22Rv1 (cell line): ENCODE measurements around the gene LRRC8A.
A peak's percentile ranks its signal among the peaks of the same experiment; 100 is the strongest.

ENCODE experiments used
- H3K27ac ChIP-seq: fragments of 450-650 bp; 2 replicates; pipeline ENCODE4 v1.5.1; 2017
- ZFX ChIP-seq: fragments of 450-650 bp; IDR thresholded peaks from 2 replicates; pipeline ENCODE4 v1.6.1; 2017; ENCODE audit warnings: antibody characterized with exemption, borderline replicate concordance
- TF ChIP-seq, protein P1 (sequence below): fragments of 450-650 bp; IDR thresholded peaks from 2 replicates; pipeline ENCODE4 v1.5.1; 2017; ENCODE audit warnings: mild to moderate bottlenecking

The LRRC8A gene

DNA sequence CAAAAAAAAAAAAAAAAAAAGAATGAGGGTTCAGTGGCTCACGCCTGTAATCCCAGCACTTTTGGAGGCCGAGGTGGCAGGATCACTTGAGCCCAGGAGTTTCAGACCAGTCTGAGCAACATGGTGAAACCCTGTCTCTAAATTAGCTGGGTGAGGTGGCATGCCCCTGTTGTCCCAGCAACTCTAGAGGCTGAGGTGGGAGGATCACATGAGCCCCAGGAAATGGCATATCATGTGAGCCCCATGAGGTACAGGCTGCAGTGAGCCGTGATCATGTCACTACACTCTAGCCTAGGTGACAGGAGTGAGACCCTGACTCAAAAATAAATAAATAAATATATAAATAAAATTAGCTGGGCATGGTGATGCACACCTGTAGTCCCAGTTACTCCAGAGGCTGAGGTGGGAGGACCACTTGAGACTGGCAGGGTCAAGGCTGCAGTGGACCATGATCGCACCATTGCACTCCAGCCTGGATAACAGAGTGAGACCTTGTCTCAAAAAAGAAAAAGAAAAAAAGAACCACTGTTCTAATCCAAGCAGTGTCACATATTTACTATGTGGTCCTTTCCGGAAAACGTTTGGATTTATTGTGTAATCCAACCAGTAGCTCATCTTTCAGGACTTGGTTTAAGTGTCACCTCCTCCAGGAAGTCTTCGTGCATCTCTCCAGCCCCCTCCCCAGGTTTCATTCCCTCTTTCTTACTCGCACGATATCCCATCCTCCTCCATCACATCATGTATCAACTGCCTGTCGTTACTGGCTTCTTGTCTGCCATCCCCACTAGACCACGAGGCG lies 40.0 kb upstream of the LRRC8A start:
- H3K27ac ChIP-seq: peak overlapping the region; percentile 70
- TF ChIP-seq, protein P1, sequence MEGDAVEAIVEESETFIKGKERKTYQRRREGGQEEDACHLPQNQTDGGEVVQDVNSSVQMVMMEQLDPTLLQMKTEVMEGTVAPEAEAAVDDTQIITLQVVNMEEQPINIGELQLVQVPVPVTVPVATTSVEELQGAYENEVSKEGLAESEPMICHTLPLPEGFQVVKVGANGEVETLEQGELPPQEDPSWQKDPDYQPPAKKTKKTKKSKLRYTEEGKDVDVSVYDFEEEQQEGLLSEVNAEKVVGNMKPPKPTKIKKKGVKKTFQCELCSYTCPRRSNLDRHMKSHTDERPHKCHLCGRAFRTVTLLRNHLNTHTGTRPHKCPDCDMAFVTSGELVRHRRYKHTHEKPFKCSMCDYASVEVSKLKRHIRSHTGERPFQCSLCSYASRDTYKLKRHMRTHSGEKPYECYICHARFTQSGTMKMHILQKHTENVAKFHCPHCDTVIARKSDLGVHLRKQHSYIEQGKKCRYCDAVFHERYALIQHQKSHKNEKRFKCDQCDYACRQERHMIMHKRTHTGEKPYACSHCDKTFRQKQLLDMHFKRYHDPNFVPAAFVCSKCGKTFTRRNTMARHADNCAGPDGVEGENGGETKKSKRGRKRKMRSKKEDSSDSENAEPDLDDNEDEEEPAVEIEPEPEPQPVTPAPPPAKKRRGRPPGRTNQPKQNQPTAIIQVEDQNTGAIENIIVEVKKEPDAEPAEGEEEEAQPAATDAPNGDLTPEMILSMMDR: no peak
- TF ChIP-seq ZFX: no peak

DNA sequence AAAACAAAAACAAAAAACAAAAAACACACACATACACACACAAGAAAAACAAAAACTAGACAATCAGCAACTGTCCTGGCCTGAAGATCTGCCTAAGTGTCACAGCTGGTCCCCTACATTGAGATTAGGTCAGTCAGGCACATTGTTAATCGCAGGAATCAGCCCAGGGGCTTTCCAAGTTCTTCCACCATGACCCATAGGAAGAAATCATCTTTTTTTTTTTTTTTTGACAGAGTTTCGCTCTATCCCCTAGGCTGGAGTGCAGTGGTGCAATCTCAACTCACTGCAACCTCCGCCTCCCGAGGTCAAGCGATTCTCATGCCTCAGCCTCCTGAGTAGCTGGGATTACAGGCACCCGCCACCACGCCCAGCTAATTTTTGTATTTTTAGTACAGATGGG lies 38.8 kb upstream of the LRRC8A start:
- peak overlapping the region; percentile 70; the same call in 1 of the 2 replicates for H3K27ac ChIP-seq

DNA sequence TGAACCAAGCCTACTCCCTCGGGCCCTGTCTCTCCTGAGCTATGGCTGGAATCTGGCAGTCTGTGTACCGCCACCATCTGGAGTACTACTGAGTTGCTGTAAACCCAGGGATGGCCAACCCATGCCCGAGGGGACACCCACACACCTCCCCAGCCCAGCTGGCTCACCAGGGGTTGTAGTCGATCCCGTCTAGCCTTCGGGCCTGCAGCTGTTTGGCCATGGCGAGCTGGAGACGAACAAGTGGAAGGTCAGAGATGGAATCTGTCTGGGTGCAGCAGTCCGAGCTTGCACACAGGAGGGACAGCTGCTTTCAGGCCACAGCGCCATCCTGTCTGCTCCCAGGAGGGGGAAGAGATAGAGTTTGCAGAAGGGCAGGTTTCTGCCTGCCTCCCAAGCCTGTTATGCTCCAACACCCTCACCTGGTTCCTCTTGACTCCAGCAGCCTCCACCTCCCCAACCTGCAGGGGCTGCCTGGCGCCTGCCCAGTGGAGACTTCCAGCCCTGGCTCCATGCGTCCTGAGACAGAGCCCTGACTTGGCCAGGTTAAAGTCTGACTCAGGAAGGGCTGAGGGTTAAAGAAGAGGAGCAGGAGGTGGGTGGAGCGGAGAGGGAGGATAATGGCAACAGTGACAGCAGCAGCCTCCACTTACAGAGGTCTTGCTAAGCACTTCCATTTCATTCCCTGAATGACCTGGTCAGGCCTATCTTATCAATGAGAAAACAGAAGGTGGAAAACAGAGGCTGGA lies 36.6 kb upstream of the LRRC8A start:
- TF ChIP-seq, protein P1: no peak; the same call in 1 of the 2 replicates
- TF ChIP-seq ZFX: no peak
- peak overlapping the region; percentile 65 for H3K27ac ChIP-seq

DNA sequence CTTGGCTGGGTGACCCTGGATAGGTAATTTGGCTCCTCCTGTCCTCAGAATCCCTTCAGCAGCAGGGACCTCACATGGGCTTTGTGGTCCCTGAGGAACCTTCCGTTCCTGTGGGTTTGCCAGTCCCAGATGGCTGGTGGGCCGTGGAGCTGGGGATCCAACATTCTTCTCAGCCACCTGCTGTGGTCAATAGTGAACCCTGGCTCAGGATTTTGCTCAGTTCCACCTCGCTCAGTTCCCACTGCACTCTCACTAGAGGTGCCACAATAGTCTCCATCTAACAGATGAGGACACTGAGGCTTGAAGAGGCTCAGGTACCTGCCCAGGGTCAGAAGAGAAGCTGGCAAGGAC lies 35.3 kb upstream of the LRRC8A start:
- H3K27ac ChIP-seq: peak overlapping the region; percentile 65
- TF ChIP-seq, protein P1: no peak
- TF ChIP-seq ZFX: no peak

DNA sequence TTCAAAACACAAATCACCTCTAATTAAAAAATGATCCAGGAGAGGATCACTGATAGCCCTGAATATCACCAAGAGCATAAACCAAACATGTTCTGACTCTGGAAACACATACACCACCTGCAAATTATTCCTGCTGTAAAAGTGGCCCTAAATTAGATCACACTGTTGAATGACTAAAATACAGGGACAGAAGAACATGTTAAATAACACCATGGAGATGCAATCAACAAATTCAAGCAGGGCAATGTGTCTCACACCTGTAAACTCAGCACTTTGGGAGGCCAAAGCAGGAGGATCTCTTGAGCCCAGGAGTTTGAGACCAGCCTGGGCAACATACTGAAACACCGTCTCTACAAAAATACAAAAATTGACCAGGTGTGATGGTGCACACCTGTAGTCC lies 34.1 kb upstream of the LRRC8A start:
- TF ChIP-seq, protein P1: no peak
- no peak for TF ChIP-seq ZFX
- peak overlapping the region; percentile 65; the same call in 1 of the 2 replicates for H3K27ac ChIP-seq

DNA sequence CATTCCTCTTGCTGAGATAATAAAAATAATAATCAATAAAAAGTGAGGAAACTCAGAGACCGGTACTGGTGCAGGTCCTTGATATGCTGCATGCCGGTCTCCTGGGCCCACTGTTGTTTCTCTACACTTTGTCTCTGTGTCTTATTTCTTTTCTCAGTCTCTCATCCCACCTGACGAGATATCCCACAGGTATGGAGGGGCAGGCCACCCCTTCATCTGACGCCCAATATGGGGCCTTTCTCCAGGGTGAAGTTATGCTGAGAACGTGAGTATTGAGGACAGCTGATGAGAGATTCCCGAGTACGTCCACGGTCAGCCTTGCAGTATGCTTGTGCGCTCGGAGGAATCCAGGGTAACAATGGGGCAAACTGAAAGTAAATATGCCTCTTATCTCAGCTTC lies 30.9 kb upstream of the LRRC8A start:
- peak overlapping the region; percentile 95 for H3K27ac ChIP-seq

DNA sequence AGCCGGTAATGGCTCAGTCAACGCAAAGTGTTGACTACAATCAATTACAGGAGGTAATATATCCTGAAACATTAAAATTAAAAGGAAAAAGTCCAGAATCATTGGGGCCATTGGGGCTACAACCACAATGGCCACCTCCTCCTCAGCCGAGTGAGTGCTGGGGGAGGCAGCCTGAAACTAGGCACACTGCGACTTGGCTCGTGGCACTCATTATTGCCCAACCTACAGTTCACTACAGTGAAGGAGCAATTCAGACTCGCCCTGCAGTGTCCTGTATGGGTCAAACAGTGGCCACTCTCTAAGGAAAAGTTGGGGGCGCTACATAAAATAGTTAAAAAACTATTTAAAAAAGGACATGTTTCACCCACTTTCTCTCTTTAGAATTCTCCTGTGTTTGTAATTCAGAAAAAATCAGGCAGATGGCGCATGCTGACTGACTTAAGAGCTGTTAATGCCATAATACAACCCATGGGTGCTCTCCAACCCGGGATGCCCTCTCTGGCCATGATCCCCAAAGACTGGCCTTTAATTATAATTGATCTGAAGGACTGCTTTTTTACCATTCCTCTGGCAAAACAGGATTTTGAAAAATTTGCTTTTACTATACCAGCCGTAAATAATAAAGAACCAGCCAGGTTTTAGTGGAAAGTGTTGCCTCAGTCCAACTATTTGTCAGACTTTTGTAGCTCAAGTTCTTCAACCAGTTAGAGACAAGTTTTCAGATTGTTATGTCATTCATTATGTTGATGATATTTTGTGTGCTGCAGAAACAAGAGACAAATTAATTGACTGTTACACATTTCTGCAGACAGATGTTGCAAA lies 29.9 kb upstream of the LRRC8A start:
- TF ChIP-seq, protein P1: peak; percentile 73
- peak overlapping the region; percentile 95 for H3K27ac ChIP-seq

DNA sequence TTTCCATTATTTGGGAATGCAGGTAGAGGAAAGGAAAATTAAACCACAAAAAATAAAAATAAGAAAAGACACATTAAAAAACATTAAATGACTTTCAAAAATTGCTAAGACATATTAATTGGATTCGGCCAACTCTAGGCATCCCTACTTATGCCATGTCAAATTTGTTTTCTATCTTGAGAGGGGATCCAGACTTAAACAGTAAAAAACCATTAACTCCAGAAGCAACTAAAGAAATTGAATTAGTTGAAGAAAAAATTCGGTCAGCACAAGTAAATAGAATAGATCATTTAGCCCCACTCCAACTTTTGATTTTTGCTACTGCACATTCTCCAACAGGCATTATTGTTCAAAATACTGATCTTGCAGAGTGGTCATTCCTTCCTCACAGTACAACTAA lies 29.3 kb upstream of the LRRC8A start:
- peak overlapping the region; percentile 95 for H3K27ac ChIP-seq

DNA sequence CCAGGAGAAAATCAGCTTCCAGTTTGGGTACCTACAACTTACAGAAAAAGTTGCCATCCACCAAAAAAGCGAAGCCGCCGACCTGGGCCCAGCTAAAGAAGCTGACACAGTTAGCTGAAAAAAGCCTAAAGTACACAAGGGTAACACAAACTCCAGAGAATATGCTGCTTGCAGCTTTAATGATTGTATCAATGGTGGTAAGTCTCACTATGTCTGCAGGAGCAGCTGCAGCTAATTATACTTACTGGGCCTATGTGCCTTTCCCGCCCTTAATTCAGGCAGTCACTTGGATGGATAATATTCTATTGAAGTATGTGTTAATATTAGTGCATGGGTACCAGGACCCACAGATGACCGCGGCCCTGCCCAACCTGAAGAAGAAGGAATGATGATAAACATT lies 27.5 kb upstream of the LRRC8A start:
- H3K27ac ChIP-seq: peak overlapping the region; percentile 95

DNA sequence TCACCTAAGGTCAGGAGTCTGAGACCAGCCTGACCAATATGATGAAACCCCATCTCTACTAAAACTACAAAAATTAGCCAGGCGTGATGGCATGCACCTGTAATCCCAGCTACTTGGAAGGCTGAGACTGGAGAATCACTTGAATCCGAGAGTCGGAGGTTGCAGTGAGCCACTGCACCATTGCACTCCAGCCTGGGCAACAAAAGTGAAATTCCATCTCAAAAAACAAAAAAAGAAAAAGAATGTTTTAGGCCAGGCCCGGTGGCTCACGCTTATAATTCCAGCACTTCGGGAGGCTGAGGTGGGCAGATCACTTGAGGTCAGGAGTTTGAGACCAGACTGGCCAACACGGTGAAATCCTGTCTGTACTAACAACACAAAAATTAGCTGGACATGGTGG lies 23.5 kb upstream of the LRRC8A start:
- H3K27ac ChIP-seq: peak overlapping the region; percentile 95
